CMK (cell line): ENCODE measurements around the gene TAP1.

Experiments used
- DNase-seq: peaks from one replicate; pipeline ENCODE4 v3.0.0-alpha.2; 2010; ENCODE audit warnings: low read depth

TAP1 gene

DNA sequence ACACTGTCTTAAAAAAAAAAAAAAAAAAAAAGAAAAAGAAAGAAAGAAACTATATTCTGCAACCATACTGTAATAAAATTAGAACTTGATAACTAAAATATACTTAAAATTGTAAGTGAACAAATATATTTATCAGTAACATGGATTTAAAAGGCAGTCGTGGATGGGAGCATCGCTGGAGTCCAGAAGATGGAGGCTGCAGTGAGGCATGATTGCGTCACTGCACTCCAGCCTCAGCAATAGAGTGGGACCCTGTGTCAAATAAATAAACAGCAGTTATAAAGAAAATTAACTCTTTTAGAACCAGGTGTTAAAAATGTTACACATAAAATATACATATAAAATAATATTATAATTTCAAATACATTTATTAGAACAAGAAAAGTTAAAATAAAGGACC is 9.2 kb upstream of the TAP1 start:
- no peak for DNase-seq

DNA sequence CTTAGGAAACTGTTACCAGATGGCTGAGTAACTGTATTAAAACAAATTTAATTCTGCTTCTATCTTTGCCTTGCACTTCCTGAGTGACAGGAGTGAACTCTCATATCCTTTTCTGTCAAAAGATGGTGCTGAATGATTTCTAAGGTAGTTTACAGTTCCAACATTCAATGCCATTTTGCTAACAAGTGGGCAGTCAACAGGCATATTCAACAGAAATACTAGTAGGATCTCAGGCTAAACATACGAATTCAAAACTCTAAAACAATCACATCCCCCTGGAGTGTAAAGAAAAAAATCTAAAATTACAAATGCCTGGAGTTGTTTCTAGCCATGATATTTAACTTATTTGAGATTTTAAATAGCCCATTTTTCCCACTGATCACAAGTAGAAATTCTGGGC is 7.2 kb upstream of the TAP1 start:
- no peak for DNase-seq

DNA sequence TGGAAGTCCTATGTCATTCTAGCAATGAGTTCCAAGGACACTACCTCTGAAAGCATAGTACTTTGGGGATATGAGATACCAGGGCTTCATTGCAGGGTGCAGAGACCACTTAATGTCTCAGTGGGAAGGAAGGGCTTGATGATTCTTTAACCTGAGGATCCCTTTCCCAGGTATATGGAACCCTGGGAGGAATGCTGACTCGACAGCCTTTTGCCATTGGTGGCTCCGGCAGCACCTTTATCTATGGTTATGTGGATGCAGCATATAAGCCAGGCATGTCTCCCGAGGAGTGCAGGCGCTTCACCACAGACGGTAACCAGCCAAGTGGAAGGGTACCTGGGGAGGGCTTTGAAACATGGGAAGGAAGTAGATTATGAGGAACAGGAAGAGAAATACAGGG is 4.7 kb upstream of the TAP1 start:
- DNase-seq, result no peak

DNA sequence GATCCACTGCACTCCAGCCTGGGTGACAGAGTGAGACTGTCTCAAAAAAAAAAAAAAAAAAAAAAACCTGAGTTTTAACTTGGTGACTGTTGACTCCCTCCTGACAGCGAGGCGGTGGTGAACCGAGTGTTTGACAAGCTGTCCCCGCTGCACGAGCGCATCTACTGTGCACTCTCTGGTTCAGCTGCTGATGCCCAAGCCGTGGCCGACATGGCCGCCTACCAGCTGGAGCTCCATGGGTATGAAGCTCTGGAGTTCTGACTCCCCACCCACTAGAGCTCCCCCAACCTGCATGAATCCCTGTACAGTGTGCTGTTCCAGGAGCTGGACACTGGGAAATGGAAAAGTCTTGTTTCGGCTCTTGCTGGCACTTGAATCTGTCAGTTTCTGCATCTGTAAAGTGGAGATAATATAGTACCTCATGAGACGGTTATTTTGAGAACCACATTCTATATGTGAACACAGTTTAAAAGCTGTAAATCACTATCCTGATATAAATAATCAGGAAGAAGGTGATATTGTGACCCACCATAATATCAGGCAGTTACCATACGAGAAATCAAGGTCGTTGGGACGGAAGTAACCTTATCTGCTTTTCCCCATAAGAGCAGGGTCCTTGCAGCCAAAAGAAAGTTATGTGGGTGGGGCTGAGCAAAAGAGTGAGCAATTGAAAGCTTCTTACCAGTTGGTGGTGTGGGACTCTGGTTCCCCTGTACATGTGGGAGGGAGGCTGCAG is 3.8 kb upstream of the TAP1 start:
- no peak for DNase-seq

DNA sequence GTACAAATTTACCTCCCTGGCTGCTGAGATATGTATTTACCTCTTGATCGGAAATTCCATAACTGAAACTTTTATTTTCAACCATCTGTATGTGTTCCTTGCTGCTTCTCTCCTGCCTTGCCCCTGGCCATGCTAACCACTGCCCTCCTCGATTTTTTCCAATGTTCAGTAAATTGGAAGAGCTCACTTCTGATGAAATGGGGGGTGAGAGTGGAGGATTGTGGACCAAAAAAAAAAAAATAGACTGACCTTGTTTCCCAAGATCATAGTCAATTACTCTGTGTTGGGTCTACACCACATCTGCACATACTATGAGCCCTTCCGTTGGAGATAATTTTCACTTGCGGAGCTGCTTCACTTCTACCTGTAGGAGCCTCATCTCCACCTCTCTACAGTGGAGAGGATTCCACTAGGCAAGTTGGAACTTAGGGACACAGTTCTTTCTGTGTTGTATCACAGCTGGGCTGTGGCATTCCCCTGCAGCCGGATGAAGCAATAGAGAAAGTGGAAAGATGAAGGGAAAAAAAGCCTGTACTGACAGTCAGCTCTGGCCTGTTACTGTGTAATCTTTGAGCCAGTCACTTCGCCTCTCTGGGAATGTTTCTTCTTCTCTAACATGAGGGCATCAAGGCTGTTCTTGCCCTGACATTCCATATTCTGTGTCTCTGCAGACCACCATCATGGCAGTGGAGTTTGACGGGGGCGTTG is 2.1 kb upstream of the TAP1 start:
- DNase-seq, result no peak

DNA sequence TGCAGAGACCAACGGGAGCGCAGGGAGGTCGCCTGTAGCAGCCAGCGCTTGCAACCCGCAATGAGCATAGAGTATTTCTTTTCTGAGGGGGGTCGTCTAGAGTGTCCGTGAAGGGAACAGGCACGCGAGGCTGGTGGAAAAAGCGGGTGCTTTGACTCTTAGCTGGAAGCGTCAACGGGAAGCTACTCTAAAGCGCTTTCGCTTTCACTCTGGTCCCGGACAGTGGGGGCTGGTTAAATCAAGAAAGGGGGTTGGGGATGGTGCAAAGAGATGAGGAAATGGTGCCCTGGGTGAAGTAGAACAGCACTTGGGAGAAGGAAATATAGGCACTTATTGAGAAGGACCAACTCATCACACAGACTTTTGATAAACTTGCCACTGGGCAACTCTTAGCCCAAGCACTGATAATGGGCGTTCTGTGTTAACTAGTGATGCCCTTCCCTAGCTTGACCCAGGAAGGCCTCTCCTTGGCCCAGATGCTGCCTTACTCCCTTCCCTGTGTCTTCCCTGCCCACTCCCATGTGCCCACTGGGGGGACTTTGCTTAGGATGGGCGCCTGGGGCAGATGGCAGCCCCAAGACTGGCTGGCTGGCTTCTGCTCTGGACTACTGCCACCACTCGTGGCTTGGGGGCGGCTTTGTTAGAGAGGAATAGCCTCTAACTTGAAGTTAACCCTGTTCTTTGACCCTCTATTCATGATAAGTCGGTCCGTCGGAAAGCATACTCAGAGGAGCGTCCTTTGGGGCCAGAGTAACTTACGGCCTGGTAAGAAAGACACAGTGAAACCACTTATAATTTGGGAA is 1.1 kb upstream of the TAP1 start:
- no peak for DNase-seq

DNA sequence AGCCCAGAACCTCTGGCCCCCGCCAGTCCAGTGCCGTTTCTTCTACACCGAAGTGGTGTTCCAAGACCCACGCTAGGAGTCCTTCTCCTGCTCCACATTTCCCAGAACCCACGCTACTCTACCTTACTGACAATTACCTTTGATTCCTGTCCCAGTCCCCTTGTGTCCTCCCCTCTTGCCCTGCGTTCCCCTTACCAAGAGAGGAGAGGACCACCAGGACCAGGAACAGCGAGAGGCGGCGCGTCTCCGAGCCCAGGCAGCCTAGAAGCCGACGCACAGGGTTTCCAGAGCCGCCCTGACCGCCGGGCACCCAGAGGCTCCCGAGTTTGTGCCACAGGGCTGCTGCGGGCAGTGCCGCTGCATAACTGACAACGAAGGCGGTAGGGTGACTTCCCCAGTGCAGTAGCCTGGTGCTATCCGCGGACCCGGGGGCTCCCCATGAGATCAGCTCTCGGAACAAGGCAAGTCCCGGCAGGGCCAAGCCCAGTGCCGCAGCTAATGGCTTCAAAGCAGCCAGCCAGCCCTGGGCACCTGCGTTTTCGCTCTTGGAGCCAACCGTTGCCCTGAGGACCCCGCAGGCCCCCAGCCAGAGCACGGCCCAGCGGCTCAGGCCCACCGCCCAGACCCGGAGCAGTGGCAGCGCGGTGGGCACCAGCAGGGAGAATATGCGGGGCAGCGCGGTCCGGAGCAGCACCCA is 512 bp downstream of the TAP1 start:
- no peak for DNase-seq

DNA sequence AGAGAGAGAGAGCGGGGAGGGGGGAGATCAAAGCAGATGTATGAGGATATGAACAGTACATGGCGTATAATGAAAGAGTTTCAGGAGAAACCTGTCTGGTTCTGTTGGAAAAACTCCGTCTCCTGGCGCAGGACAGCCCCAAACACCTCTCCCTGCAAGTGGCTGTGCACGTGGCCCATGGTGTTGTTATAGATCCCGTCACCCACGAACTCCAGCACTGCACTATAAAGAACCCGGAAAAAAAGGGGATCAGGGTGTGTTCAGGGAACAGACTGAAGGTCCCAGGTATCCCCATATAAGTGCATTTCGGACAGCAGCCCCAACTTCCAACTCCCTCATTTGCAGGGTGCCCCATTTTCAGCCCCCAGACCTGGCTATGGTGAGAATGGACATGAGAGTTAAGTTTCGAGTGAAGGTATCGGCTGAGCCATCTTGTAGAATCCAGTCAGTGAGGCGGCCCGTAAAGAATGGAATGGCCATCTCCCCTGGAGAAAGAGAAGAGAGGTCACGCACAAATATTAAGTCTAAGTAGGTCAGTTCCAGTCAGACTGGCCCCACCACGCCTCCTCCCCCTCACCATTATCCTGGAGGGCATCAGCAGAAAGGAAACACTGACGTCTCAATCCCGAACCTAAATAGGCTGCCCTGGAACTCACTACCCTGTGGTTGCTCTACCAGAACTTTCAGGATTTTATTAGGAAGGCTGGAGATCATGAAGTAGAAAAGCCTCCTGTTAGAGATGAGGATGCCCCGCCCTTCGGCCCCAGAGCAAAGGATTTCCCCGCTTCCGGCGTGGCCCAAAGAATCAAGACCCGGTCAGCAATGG is 1.3 kb downstream of the TAP1 start:
- no peak for DNase-seq

DNA sequence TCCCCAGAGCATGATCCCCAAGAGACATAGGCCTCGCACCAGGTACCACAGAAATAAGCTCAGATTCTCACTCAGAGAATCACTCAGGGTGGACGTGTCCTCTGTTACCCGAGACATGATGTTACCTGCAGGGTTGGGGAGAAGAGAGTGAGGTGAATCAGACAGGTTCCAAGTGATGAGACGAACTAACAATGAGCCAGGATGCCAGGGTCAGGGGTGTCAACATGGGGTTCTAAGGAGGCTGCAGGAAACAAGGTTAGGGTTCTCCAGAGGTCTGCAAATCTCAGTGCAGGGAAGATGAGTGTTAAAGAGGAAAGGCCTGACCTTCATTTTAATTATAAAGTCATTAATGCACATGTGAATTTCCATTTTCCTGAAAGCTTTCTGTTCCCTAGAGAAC is 2.5 kb downstream of the TAP1 start:
- DNase-seq, result no peak

DNA sequence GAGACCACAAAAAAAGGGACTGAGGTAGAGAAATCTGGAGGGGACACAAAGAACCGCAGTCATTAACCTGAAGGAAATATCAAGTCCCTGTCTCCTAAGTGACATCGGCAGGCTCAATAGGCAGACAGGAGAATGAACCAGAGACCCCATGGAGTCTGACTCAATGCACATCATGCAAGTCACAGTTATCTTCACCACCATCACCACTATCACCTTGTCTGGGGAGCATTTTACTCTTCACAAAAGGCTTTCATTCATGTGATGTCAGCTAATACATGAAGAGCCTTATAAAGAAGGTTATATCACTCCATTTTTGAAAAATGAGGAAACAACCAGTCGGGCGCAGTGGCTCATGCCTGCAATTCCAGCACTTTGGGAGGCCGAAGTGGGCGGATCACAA is 4.4 kb downstream of the TAP1 start:
- DNase-seq, result no peak

DNA sequence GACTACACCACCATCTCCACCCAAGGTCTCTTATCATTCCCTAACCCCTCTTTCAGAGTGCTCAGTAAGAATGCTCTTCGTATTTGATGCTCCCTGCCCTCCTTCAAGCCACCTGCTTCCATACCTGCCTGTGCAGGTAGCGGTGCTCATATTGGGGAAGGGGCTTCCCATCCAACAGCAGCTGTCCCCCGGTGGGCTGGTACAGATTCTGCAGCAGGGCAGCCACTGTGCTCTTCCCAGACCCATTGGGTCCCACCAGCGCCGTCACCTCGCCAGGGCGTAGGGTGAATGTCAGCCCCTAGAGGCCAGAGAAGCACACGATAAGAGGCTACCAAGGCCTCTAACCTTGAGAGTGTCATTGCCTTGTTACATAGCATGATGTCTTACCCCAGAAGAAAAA is 5.7 kb downstream of the TAP1 start:
- DNase-seq, result no peak

DNA sequence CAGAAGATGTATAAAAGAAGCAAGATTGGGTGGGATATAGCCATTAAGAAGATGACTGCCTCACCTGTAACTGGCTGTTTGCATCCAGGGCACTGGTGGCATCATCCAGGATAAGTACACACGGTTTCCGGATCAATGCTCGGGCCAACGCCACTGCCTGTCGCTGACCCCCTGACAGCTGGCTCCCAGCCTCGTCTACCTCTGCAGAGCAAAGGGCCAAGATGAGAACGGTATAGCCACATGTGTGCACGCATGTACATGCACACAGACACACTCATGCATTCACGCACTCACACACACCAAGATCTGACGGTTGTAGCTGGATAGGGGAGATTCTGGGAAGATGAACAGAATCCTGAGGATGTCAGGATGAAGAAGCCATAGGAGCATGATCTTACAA is 6.5 kb downstream of the TAP1 start:
- no peak for DNase-seq

DNA sequence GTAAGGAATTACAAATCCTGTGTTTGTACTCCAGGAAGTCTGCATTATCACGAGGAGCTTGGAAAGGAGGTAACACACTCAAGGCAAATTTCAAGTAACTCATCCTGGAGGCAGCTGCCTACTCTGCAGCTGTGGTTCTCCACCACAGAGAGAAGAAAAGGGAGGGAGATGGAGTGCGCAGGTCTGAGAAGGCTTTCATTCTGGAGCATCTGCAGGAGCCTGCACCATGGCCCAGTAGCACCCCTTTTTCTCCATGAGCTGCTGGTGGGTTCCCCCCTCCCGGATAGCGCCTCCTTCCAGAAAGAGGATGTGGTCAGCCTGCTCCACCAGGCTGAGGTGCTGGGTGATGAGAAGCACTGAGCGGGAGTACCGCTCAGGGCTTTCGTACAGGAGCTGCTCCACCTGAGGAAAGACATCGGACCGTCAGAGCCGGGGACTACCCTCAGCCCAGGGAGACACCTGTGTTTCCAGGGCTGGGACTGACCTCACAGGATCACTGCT is 8.1 kb downstream of the TAP1 start:
- DNase-seq, result no peak

DNA sequence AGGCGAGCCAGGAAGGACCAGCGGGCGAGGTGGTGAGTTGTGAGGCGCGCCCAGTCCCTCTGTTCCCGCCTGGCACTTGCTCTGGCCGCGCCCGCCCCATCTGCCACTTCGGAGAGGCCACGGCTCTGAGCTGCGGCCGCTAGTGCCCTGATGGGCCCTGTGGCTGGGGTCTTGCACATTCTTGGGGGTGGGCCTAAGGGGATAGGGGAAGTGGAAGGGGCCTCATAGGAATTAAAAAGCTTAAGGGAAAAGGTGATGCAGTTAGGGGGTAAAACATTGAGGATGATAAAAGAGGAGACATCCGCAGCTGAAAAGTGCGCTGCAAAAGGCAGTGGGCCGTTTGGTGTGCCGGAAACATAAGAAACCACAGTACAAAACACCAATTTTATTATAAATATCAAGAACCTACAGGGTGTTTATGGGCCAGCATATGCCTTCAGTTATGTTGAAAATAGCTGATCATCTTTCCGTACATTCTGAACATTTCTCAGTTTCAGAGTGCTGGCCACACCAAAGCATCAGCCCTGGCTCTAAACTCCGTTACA is 8.6 kb downstream of the TAP1 start:
- DNase-seq, result no peak

DNA sequence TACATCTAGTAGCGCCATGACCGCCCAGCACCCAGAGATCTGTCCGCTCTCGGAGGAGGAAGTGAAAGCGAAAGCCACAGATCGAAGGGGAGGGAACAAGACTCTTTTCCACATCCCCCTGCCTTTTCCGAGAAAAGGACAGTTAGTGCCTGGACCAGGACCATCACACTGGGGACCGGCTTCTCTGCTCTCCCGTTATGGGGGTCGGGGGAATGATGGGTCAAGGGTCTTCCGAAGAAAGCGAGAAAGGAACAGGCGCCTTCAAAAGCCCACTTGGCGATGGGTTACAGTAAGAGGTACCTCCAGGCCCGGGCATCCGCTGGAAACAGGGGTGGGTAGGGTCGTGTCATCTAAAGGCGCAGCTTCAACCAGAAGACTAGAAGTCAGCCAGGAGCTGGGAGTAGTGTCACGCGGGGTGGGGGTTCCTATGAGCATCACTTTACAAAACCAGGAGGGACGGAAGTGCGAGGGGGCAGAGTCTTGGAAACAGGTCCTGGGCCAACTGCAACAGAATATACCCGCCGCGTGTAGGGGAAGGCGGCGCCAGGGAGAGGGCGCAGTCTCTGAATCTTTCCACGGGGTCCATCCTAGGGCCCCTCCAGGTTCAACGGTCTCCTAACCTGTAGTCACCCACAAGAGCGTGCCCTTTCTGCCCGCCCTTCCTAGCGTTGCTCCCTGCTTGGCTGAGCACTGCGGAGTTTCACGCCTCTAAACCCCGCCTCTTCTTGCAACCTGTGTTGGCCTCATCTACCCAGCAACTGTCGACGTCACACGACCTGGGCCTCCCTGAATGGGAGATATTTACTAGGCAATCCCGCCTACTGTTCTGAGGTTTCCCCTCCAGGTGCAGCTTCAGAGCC is 9.3 kb downstream of the TAP1 start, which contains the start of gene PSMB8:
TSS of gene PSMB8 (minus strand) at position 69 of the 860 bp plus-strand sequence. CDS start at position 18, 51 bp downstream.
- peak; percentile 71 for DNase-seq

DNA sequence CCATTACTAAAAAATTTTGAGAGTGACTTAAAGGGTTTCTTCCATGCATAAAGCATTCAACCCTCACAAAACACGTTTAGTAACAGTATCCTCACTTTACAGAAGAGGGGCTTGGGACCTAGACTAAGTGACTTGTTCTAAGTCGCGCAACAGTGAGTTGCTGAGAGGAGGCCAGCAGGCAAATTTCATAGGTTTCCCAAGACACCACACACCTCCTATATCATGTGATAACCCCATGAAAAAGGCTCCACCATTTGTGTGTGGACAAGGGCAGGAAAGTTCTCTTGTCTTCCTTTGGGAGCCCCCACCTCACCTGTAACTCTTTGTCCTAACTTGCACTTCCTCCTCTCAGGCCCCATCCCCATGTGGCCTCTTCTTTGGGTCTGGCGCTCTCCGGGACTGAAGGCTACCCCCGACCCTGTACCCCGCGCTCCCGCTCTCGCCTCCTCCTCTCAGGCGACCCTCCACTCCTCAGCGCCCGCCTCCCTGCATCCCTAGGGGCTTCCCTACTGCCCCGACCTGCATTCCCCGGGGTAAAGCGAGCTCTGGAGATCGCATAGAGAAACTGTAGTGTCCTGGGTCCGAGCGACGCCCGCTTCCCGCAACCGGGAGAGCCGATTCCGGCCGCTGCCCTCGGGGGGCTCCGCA is 10.0 kb downstream of the TAP1 start:
- no peak for DNase-seq

DNA sequence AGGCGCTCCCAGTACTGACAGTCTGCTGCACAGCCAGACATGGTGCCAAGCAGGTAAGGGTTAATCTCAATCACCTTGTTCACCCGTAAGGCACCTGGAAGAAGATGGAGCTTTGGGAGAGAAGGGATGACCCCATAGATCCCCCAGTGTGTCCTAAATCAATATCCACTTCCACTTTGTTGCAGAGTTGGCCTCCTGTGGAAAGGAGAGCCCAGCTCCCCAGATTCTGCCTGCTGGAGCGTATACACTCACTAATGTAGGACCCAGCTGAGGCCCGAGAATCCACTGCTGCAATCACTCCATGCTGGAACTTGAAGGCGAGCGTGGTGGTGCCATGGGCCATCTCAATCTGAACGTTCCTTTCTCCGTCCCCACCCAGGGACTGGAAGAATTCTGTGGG is 10.8 kb downstream of the TAP1 start:
- DNase-seq, result no peak

DNA sequence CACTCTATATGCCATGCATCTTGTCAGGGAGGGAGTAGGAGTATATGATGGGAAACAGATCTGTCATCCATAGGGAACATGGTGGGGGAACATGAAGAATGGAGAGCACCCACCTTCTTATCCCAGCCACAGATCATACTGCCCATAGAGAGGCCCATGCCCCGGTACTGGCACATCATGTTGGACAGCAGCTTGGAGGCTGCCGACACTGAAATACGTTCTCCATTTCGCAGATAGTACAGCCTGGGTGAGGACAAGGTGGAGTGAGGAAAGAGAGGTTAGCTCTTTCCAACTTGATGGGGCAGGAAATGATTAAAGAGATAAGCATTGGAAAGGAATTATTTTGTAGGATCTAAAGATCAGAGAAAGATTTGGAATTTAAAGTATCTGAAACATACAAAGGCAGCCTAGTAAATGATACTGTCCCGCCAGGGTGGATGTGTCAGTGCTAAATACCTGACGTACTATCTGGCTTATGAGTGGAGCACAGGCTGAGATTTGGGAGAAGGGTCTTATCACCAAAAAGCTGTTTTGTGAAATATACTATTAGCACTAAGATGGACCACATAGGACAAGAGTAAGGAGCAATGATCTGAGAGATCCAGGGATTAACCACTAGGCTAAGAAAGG is 11.4 kb downstream of the TAP1 start:
- DNase-seq, result no peak
